OCI-LY1 (cell line): ENCODE data around the gene ETV7.

Experiments
- H2AFZ ChIP-seq: fragments of 200-600 bp; sonication (generic), shearing (Covaris generic); 2 replicates; pipeline ENCODE4 v1.6.0; 2014; ENCODE audit warnings: antibody characterized with exemption, mild to moderate bottlenecking, low read length
- H3F3A ChIP-seq: fragments of 200-600 bp; sonication (generic), shearing (Covaris generic); 2 replicates; pipeline ENCODE4 v1.6.0; 2014; ENCODE audit warnings: mild to moderate bottlenecking, antibody characterized with exemption, low read length, moderate library complexity; ENCODE audit not compliant: insufficient read depth
- H3K27ac ChIP-seq: fragments of 200-600 bp; sonication (generic); 2 replicates; pipeline ENCODE4 v1.5.1; 2014; ENCODE audit warnings: low read length, mixed run types, mild to moderate bottlenecking, low read depth; ENCODE audit not compliant: poor library complexity, severe bottlenecking
- H3K27me3 ChIP-seq: fragments of 200-600 bp; sonication (generic); 2 replicates; pipeline ENCODE4 v1.6.0; 2014; ENCODE audit warnings: antibody characterized with exemption, mild to moderate bottlenecking, low read length, moderate library complexity; ENCODE audit not compliant: insufficient read depth
- H3K36me3 ChIP-seq: fragments of 200-600 bp; sonication (generic); 2 replicates; pipeline ENCODE4 v1.6.1; 2014; ENCODE audit warnings: mild to moderate bottlenecking, antibody characterized with exemption, low read length, moderate library complexity, mixed read lengths; ENCODE audit not compliant: insufficient read depth
- H3K4me1 ChIP-seq: fragments of 200-600 bp; sonication (generic); 2 replicates; pipeline ENCODE4 v1.5.1; 2014; ENCODE audit warnings: mild to moderate bottlenecking, low read length, moderate library complexity; ENCODE audit not compliant: insufficient read depth, severe bottlenecking
- H3K4me2 ChIP-seq: fragments of 200-600 bp; sonication (generic), shearing (Covaris generic); 2 replicates; pipeline ENCODE4 v1.6.1; 2014; ENCODE audit warnings: low read length
- H3K4me3 ChIP-seq: fragments of 200-600 bp; sonication (generic); 2 replicates; pipeline ENCODE4 v1.5.1; 2014; ENCODE audit warnings: low read length, low read depth, mild to moderate bottlenecking, mixed read lengths; ENCODE audit not compliant: poor library complexity, severe bottlenecking
- H3K79me2 ChIP-seq: fragments of 200-600 bp; shearing (Covaris generic); 2 replicates; pipeline ENCODE4 v1.6.1; 2016; ENCODE audit warnings: mixed run types, low read length, mixed read lengths; ENCODE audit not compliant: insufficient read depth
- H3K9ac ChIP-seq: fragments of 200-600 bp; sonication (generic), shearing (Covaris generic); 2 replicates; pipeline ENCODE4 v1.6.1; 2014; ENCODE audit warnings: mild to moderate bottlenecking, low read length, mixed read lengths
- H3K9me2 ChIP-seq: fragments of 200-600 bp; sonication (generic), shearing (Covaris generic); 2 replicates; pipeline ENCODE4 v1.6.1; 2014; ENCODE audit warnings: low read depth, mild to moderate bottlenecking, low read length, mixed read lengths
- H3K9me3 ChIP-seq: fragments of 200-600 bp; shearing (Covaris generic); 2 replicates; pipeline ENCODE4 v1.6.1; 2014; ENCODE audit warnings: low read length, mixed read lengths
- H4K20me1 ChIP-seq: fragments of 200-600 bp; sonication (generic), shearing (Covaris generic); 2 replicates; pipeline ENCODE4 v1.6.0; 2016; ENCODE audit warnings: mild to moderate bottlenecking, low read length; ENCODE audit not compliant: insufficient read depth
- CTCF ChIP-seq: fragments of 200-600 bp; sonication (generic), shearing (Covaris generic); IDR thresholded peaks from 2 replicates; pipeline ENCODE4 v1.5.1; 2017; ENCODE audit warnings: mild to moderate bottlenecking, antibody characterized with exemption, low read length, moderate library complexity, mixed read lengths
- EZH2 ChIP-seq: fragments of 200-600 bp; sonication (generic), shearing (Covaris generic); IDR thresholded peaks from 2 replicates; pipeline ENCODE4 v1.8.0; 2017; ENCODE audit warnings: borderline replicate concordance, mixed run types, mild to moderate bottlenecking, antibody characterized with exemption, low read length, moderate library complexity, mixed read lengths

Gene ETV7

GRCh38 chr6:36319436-36319762, 68.1 kb downstream of the ETV7 start:
- Histone ChIP-seq H3K27me3 (0 out of 2 replicates have a peak, but pooled peaks cover 4% of the 10 kb centered on the region), H3K36me3 (no peaks in the 10 kb centered on the region), H3K9ac (no peak overlapping the region), H3K79me2 (no peaks in the 10 kb centered on the region), H3K9me3 (no peaks in the 10 kb centered on the region), H3K27ac (no peak overlapping the region), H3F3A (no peaks in the 10 kb centered on the region), H3K4me2 (no peak overlapping the region), H3K4me3 (no peak overlapping the region), H2AFZ (no peak overlapping the region), H4K20me1 (no peaks in the 10 kb centered on the region), H3K4me1 (no peaks in the 10 kb centered on the region), H3K9me2 (no peaks in the 10 kb centered on the region)
- TF ChIP-seq CTCF (no peak), EZH2 (no peak)

- Histone ChIP-seq H3K4me2 (no peak overlapping the region), H3K9me3 (no peaks in the 10 kb centered on the region), H3K36me3 (no peaks in the 10 kb centered on the region), H3K9me2 (no peaks in the 10 kb centered on the region), H3K27me3 (0 out of 2 replicates have a peak, but pooled peaks cover 4% of the 10 kb centered on the region), H3K4me3 (no peak overlapping the region), H3K27ac (no peak overlapping the region), H3K79me2 (no peaks in the 10 kb centered on the region), H2AFZ (no peak overlapping the region), H3F3A (no peaks in the 10 kb centered on the region), H3K4me1 (peaks cover under 1% of the 10 kb centered on the region), H3K9ac (no peak overlapping the region), H4K20me1 (no peaks in the 10 kb centered on the region)
- TF ChIP-seq EZH2: no peak
- TF ChIP-seq CTCF: no peak
These were observed 68.6 kb downstream of the ETV7 start for GRCh38 chr6:36318690-36319435.

- Histone ChIP-seq H3K79me2 (no peaks in the 10 kb centered on the region), H3K9ac (no peak overlapping the region), H3K4me3 (no peak overlapping the region), H3K36me3 (no peaks in the 10 kb centered on the region), H3K9me3 (no peaks in the 10 kb centered on the region), H3K4me1 (peaks cover 12% of the 10 kb centered on the region), H3K27me3 (0 out of 2 replicates have a peak, but pooled peaks cover 3% of the 10 kb centered on the region), H3K4me2 (no peak overlapping the region), H4K20me1 (no peaks in the 10 kb centered on the region), H3K9me2 (no peaks in the 10 kb centered on the region), H3K27ac (no peak overlapping the region), H3F3A (no peaks in the 10 kb centered on the region), H2AFZ (no peak overlapping the region)
- TF ChIP-seq EZH2 (no peak), CTCF (no peak)
These were observed 69.8 kb downstream of the ETV7 start for GRCh38 chr6:36317623-36318022.
